ENCODE data around the gene ATOH8. TPM values are rescaled to one million over a fixed set of nuclear protein-coding genes. Genes with fewer than 3 reads are reported as not detected.
A peak's percentile ranks its signal among the peaks of the same experiment; 100 is the strongest.

ATOH8 gene
- total and polyA plus RNA-seq, 2 experiments from 2014 or later = 4.8 to 10.6 TPM

DNA sequence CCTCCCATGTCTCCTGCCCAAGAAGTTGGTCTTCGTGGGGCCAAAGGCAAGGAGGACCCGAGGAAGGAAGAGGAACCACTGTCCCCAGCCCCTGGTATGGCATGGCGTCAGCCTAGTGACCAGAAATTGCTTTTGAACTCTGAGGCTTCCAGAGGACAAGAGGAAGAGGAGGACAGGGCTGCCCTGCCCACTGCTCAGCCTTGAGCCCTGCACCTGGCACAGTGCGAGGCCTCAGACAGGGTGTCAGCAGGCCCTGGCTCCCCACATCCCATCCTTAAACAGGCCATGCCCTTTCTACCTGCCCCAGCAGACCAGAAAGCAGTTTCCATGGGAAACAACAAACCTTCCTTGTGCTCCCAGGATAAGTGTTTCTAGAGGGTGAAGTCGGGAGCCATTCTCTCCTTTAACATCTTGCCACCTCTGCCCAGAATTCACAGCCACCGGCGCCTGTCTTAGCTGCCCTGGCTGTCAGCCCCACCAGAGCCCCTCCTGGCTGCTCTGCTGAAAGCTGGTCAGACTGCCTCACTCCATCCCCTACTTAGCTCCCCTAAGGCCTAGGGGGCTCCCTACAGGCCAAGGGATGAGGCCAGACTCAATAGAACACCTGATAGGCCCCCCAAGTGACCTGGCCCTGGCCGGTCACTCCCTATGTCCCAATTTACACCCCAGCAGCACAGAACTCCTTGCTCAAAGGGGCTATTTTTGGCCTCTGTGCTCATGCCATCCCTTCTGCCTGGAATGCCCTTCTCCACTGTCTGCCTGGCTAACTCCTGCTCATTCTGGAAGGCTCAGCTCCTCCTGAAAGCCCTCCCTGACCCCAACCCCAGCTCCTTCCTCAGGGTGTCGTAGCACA, 20.6 kb downstream of the ATOH8 start:
- TF ChIP-seq, protein P1, sequence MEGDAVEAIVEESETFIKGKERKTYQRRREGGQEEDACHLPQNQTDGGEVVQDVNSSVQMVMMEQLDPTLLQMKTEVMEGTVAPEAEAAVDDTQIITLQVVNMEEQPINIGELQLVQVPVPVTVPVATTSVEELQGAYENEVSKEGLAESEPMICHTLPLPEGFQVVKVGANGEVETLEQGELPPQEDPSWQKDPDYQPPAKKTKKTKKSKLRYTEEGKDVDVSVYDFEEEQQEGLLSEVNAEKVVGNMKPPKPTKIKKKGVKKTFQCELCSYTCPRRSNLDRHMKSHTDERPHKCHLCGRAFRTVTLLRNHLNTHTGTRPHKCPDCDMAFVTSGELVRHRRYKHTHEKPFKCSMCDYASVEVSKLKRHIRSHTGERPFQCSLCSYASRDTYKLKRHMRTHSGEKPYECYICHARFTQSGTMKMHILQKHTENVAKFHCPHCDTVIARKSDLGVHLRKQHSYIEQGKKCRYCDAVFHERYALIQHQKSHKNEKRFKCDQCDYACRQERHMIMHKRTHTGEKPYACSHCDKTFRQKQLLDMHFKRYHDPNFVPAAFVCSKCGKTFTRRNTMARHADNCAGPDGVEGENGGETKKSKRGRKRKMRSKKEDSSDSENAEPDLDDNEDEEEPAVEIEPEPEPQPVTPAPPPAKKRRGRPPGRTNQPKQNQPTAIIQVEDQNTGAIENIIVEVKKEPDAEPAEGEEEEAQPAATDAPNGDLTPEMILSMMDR (IDR thresholded peaks at IDR 0.05; ENCODE audit: low read depth, low read length) = no peak
- no peaks in the 10 kb centered on the region for H3K36me3 ChIP-seq
- H3K27ac ChIP-seq = peak overlapping the region; percentile 88
- peaks cover 48% of the 10 kb centered on the region for H3K4me1 ChIP-seq (ENCODE audit: low read depth)
- no peak for DNase-seq (ENCODE audit: low read depth in 1 of 2, low spot score in 1 of 2)
- no peaks in the 10 kb centered on the region for H3K27me3 ChIP-seq
- no peak overlapping the region for H3K4me3 ChIP-seq
- H3K9me3 ChIP-seq (ENCODE audit: low read depth) = no peaks in the 10 kb centered on the region

DNA sequence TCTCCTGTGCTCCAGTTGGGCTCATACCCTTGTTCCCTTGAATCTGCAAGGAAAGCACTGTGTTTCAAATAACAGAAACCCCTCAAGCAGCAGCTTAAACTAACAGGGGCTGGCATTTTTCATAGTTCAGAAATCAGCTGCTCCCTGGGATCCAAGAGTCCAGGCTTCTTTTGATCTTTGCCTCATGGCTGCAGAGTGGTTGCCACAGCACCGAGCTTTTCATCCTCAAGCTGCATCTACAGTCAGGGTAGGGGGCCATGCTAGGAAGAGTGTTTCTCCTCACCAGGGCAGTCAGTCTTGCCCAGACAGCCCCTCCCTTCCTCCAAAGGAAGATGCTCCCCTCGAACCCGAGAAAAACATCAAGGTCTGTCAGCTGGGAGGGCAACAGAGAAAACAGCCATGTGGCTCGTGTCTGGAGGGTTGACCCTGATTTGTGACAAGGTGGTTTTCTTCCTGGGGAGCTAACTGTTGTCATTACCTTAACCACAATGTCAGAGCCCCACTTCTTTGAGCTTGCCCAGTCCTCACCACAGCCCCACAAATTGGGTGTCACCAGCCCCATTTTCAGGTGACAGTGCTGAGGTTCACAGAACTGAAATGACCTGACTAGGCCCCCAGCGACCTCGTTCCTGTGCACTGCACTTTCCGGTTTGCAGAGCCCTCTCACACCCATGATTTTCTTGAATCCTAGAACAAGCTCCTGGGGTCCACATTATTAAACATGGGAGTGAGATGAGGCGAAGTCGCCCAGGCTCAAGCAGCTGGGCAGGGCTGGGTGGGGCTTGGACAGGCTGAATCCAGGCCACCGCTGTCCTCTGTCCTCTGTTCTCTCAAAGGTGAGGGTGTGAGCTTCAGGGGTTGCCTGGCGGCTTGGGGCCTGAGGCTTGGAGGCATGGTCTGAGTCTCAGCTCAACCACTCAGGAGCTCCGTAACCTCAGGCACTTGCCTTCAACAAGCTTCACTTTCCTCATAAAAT, 21.9 kb downstream of the ATOH8 start:
- H3K9me3 ChIP-seq (ENCODE audit: low read depth) = no peaks in the 10 kb centered on the region
- H3K4me1 ChIP-seq (ENCODE audit: low read depth) = peaks cover 41% of the 10 kb centered on the region

DNA sequence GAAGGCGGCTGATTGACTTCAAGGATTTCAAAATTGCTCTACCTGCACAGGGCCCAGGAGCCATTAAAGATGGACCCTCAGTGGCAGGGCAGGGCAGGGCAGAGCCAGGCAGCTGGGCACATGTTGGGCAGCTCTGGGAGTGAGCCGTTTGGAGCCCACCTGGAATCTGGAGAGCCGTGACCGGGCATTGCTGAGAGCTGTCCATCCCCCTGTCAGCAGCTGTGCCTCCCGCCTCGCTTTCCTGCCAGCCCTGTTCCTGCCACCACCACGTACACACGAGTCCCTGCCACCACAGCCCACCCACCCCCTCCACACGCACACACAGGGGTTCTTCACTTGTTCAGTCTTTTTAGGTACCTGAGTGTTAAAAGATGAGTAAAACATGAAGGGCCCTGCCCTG, 22.9 kb downstream of the ATOH8 start:
- DNase-seq (ENCODE audit: low read depth in 1 of 2, low spot score in 1 of 2) = no peak
- H3K9me3 ChIP-seq (ENCODE audit: low read depth) = no peaks in the 10 kb centered on the region
- TF ChIP-seq, protein P1 (IDR thresholded peaks at IDR 0.05; ENCODE audit: low read depth, low read length) = no peak
- peaks cover 44% of the 10 kb centered on the region for H3K4me1 ChIP-seq (ENCODE audit: low read depth)
- no peak overlapping the region for H3K27ac ChIP-seq
- H3K36me3 ChIP-seq = no peaks in the 10 kb centered on the region
- no peak overlapping the region for H3K4me3 ChIP-seq
- no peaks in the 10 kb centered on the region for H3K27me3 ChIP-seq

More for the DNA sequence above, 21.9 kb downstream of the ATOH8 start:
- no peaks in the 10 kb centered on the region for H3K36me3 ChIP-seq
- no peak for DNase-seq (ENCODE audit: low read depth in 1 of 2, low spot score in 1 of 2)
- no peak overlapping the region for H3K27ac ChIP-seq
- no peak overlapping the region for H3K4me3 ChIP-seq
- no peaks in the 10 kb centered on the region for H3K27me3 ChIP-seq
- TF ChIP-seq, protein P1 (IDR thresholded peaks at IDR 0.05; ENCODE audit: low read depth, low read length) = no peak

DNA sequence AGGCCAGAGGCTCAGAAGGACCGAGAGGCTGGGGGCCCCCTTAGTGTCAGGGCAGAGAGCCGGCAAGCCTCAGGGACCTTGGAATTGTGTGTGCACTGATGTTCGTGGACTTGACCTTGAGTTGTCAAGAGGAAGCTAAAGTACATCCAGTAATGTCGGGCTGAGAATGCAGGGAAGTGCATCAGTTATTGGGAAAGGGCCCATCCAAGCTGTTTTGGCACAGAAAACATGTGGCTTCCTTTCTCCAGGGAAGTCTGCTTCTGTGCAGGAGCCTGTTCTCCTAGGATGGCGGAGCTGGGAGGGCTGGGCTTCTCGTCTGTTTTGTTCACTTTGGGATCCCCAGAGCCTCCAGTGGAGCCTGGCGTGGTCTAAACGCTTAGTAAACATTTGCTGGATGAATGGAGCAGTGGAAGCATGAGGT, 23.7 kb downstream of the ATOH8 start:
- DNase-seq (ENCODE audit: low read depth in 1 of 2, low spot score in 1 of 2) = peak in 1 of 2 donors; percentile 73
- H3K9me3 ChIP-seq (ENCODE audit: low read depth) = no peaks in the 10 kb centered on the region
- peaks cover 39% of the 10 kb centered on the region for H3K4me1 ChIP-seq (ENCODE audit: low read depth)
- TF ChIP-seq, protein P1 (IDR thresholded peaks at IDR 0.05; ENCODE audit: low read depth, low read length) = no peak
- no peaks in the 10 kb centered on the region for H3K36me3 ChIP-seq
- no peaks in the 10 kb centered on the region for H3K27me3 ChIP-seq
- no peak overlapping the region for H3K27ac ChIP-seq
- H3K4me3 ChIP-seq = no peak overlapping the region

DNA sequence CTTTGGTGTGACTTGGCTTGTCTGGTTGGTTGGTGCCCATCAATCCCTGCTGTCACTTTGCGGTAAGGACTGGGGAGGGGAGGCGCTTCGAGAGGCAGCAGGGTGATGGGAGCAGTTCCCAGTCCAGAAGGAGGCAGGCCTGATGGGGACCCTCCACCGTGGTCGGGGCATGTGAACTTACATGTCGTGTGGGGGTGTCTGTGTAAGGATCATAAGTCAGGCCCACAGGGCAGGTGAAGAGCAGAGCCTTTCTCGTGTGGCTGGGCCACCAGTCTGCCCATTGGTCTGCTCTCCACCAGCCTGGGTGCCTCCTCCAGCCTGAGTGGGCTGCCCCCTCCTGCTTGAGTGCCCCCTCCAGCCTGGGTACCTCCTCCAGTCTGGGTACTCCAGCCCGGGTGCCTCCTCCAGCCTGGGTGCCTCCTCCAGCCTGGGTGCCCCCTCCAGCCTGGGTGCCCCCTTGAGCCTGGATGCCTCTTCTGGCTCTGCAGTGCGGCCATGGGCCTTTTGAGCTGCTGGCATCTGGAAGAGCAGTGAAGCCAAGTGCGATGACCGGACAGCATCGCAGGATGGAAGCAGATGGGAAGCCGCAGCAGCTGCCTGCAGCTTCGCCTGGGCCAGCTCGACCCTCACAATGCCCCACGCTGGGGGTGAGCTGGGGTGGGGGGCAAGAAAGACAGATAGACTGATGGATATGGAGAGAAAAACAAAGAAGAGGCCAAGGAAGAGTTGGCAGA, 25.0 kb downstream of the ATOH8 start:
- no peaks in the 10 kb centered on the region for H3K27me3 ChIP-seq
- no peaks in the 10 kb centered on the region for H3K36me3 ChIP-seq
- no peak overlapping the region for H3K27ac ChIP-seq
- DNase-seq (ENCODE audit: low read depth in 1 of 2, low spot score in 1 of 2) = no peak
- H3K4me1 ChIP-seq (ENCODE audit: low read depth) = peaks cover 26% of the 10 kb centered on the region
- TF ChIP-seq, protein P1 (IDR thresholded peaks at IDR 0.05; ENCODE audit: low read depth, low read length) = no peak
- no peak overlapping the region for H3K4me3 ChIP-seq
- H3K9me3 ChIP-seq (ENCODE audit: low read depth) = no peaks in the 10 kb centered on the region

Data from cardiac muscle cell (in vitro differentiated cells and primary cell).